ENCODE data around the gene FGD4. TPM values are rescaled to one million over a fixed set of nuclear protein-coding genes. Genes with fewer than 3 reads are reported as not detected.
"Not testable (repeated sequence)": the region's sequence is repeated elsewhere in the genome, so short reads cannot be mapped to it uniquely, and the experiment has no call there.

The FGD4 gene
- total and polyA plus RNA-seq, 2 donors from 2014 or later, result 4.9 to 55.5 TPM

GRCh38 chr12:32503730-32504129 is 104.4 kb downstream of the FGD4 start:
- intact Hi-C loops (cut with DNase I), result no loop called here
- Histone ChIP-seq H3K27me3 (ENCODE audit: control insufficient read depth, insufficient read depth, low read length) (no peaks in the 10 kb centered on the region), H3K36me3 (ENCODE audit: control insufficient read depth in 2 of 3, insufficient read depth in 3 of 3, low read length in 3 of 3) (no peaks in the 10 kb centered on the region), H3K27ac (ENCODE audit: low read depth in 2 of 2, low read length in 2 of 2) (no peak overlapping the region), H3K4me1 (ENCODE audit: control insufficient read depth in 2 of 3, insufficient read depth in 2 of 3, low read depth in 1 of 3, low read length in 3 of 3) (peaks cover 6 to 28% (median 21%) of the 10 kb centered on the region in 3 donors), H3K9ac (ENCODE audit: low read length in 3 of 3) (no peak overlapping the region), H3K4me3 (ENCODE audit: low read length in 3 of 3) (no peak overlapping the region), H3K9me3 (ENCODE audit: control insufficient read depth in 2 of 3, insufficient read depth in 1 of 3, low read length in 3 of 3) (no peaks in the 10 kb centered on the region)
- no peak for TF ChIP-seq CTCF (IDR thresholded peaks at IDR 0.05; ENCODE audit: borderline replicate concordance, extremely low read depth, insufficient read depth)
- FAIRE-seq (no peak), DNase-seq (no peak)

GRCh38 chr12:32504591-32504990 is 105.2 kb downstream of the FGD4 start:
- intact Hi-C loops (cut with DNase I), result no loop called here
- FAIRE-seq, result no peak
- H3K4me1 ChIP-seq (ENCODE audit: control insufficient read depth in 2 of 3, insufficient read depth in 2 of 3, low read depth in 1 of 3, low read length in 3 of 3), result peaks cover 6 to 28% (median 23%) of the 10 kb centered on the region in 3 donors

GRCh38 chr12:32505067-32505945 is 105.9 kb downstream of the FGD4 start:
- no peak for TF ChIP-seq CTCF (IDR thresholded peaks at IDR 0.05; ENCODE audit: borderline replicate concordance, extremely low read depth, insufficient read depth)
- no peaks in the 10 kb centered on the region for H3K27me3 ChIP-seq (ENCODE audit: control insufficient read depth, insufficient read depth, low read length)
- peak overlapping the region in 2 of 3 donors; percentile 9 to 12 for H3K4me3 ChIP-seq (ENCODE audit: low read length in 3 of 3)
- no peaks in the 10 kb centered on the region for H3K36me3 ChIP-seq (ENCODE audit: control insufficient read depth in 2 of 3, insufficient read depth in 3 of 3, low read length in 3 of 3)
- H3K4me1 ChIP-seq (ENCODE audit: control insufficient read depth in 2 of 3, insufficient read depth in 2 of 3, low read depth in 1 of 3, low read length in 3 of 3), result peaks cover 6 to 28% (median 26%) of the 10 kb centered on the region in 3 donors
- no peak overlapping the region for H3K9ac ChIP-seq (ENCODE audit: low read length in 3 of 3)
- FAIRE-seq, result no peak
- peak in 1 of 5 donors; percentile 33 for DNase-seq
- intact Hi-C loops (cut with DNase I), result no loop called here
- H3K9me3 ChIP-seq (ENCODE audit: control insufficient read depth in 2 of 3, insufficient read depth in 1 of 3, low read length in 3 of 3), result no peaks in the 10 kb centered on the region
- H3K27ac ChIP-seq (ENCODE audit: low read depth in 2 of 2, low read length in 2 of 2), result no peak overlapping the region

More at GRCh38 chr12:32504591-32504990, 105.2 kb downstream of the FGD4 start:
- no peaks in the 10 kb centered on the region for H3K27me3 ChIP-seq (ENCODE audit: control insufficient read depth, insufficient read depth, low read length)
- no peak overlapping the region for H3K9ac ChIP-seq (ENCODE audit: low read length in 3 of 3)
- no peak for DNase-seq
- peak overlapping the region in 1 of 3 donors; percentile 9 for H3K4me3 ChIP-seq (ENCODE audit: low read length in 3 of 3)
- no peak overlapping the region for H3K27ac ChIP-seq (ENCODE audit: low read depth in 2 of 2, low read length in 2 of 2)
- TF ChIP-seq CTCF (IDR thresholded peaks at IDR 0.05; ENCODE audit: borderline replicate concordance, extremely low read depth, insufficient read depth), result no peak
- H3K36me3 ChIP-seq (ENCODE audit: control insufficient read depth in 2 of 3, insufficient read depth in 3 of 3, low read length in 3 of 3), result no peaks in the 10 kb centered on the region
- no peaks in the 10 kb centered on the region for H3K9me3 ChIP-seq (ENCODE audit: control insufficient read depth in 2 of 3, insufficient read depth in 1 of 3, low read length in 3 of 3)

GRCh38 chr12:32507096-32507941 is 108.0 kb downstream of the FGD4 start:
- H3K27ac ChIP-seq (ENCODE audit: low read depth in 2 of 2, low read length in 2 of 2); FAIRE-seq; DNase-seq: not testable (repeated sequence)

More at GRCh38 chr12:32507096-32507941, 108.0 kb downstream of the FGD4 start:
- H3K4me3 ChIP-seq (ENCODE audit: low read length in 3 of 3); intact Hi-C loops (cut with DNase I); H3K36me3 ChIP-seq (ENCODE audit: control insufficient read depth in 2 of 3, insufficient read depth in 3 of 3, low read length in 3 of 3); H3K9ac ChIP-seq (ENCODE audit: low read length in 3 of 3); H3K27me3 ChIP-seq (ENCODE audit: control insufficient read depth, insufficient read depth, low read length); H3K9me3 ChIP-seq (ENCODE audit: control insufficient read depth in 2 of 3, insufficient read depth in 1 of 3, low read length in 3 of 3): not testable (repeated sequence)
- peaks cover 4 to 25% (median 22%) of the 10 kb centered on the region in 3 donors for H3K4me1 ChIP-seq (ENCODE audit: control insufficient read depth in 2 of 3, insufficient read depth in 2 of 3, low read depth in 1 of 3, low read length in 3 of 3)

Data from kidney (tissue), 14 donors.